ENCODE data around the gene CYP4F22. TPM values are rescaled to one million over a fixed set of nuclear protein-coding genes. Genes with fewer than 3 reads are reported as not detected.

Gene CYP4F22
- total and polyA plus RNA-seq, 9 of the 15 experiments (the other 6 are each of a cell fraction or from before 2014, with no cell fraction given), result not detected

DNA sequence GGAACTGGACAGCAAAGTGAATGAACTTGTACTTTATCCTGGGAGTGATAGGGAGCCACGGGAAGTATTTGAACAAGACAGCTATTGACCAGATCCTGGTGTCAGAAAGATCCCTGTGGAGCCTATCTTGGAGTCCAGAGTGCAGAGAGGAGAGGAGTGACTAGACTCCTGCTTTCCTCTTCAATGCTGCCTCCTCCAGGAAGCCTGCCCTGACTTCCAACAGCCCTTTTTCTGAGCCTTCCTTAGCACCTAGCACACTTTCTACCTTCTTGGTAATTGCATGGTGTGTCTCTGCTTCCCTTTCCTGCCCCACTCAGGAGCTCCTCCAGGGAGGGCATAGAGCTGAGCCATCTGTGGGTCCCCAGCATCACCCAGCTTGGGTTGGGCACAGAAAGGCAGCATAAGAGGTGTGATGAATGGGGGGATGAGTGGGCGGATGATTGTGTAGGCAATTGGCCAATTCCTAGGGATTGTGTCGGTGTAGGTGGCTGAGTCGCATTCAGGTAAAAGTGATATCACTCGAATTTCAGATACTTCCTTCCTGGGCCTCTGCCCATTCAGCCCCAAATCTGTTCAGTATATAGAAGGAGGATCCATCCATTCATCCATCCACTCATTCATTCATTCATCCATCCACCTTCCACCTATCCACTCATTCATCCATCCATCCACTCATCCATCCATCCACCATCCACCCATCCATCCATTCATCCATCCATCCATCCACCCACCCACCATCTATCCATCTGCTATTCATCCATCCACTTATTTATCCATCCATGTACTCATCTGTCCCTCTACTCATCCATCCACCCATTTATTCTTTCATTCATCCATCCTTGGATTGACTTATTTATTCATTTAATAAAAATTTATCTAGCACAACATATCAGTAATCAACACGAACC, 26.9 kb downstream of the CYP4F22 start:
- Histone ChIP-seq H3K9me1 (ENCODE audit: control insufficient read depth, insufficient read depth, low read length) (no peaks in the 10 kb centered on the region), H3K9me3 (replicated peaks; ENCODE audit: control insufficient read depth, insufficient read depth, low read depth, low read length) (no peaks in the 10 kb centered on the region), H3K4me3 (no peak overlapping the region), H3K27me3 (ENCODE audit: control insufficient read depth in 2 of 2, insufficient read depth in 2 of 2, low read length in 2 of 2) (no peaks in the 10 kb centered on the region), H3K9ac (ENCODE audit: insufficient read depth in 1 of 2, low read depth in 2 of 2, low read length in 2 of 2) (no peak overlapping the region), H3K4me2 (ENCODE audit: insufficient read depth, low read length) (no peak overlapping the region), H3K79me2 (ENCODE audit: control insufficient read depth, insufficient read depth, low read length) (no peaks in the 10 kb centered on the region), H4K20me1 (replicated peaks; ENCODE audit: control insufficient read depth, insufficient read depth, low read length) (no peaks in the 10 kb centered on the region), H2AFZ (ENCODE audit: low read depth, low read length) (no peak overlapping the region), H3K36me3 (ENCODE audit: control insufficient read depth, insufficient read depth, low read length) (no peaks in the 10 kb centered on the region), H3K27ac (ENCODE audit: extremely low read depth, low read depth, low read length) (no peak overlapping the region), H3K4me1 (replicated peaks in 1 of 2; ENCODE audit: control insufficient read depth in 2 of 2, insufficient read depth in 2 of 2, low read length in 2 of 2) (no peaks in the 10 kb centered on the region)
- in situ Hi-C loops (cut with MboI), result no loop called here
- ChIA-PET POLR2A (interaction anchor here (0.9 kb wide), 1 partner anchor 8 kb away, joined by 3 read pairs; no protein-coding TSS in a partner anchor), CTCF (ENCODE audit: low intra/inter-chr PET ratio) (no interaction called here)
- WGBS (ENCODE audit: insufficient coverage, low coverage, missing lambda C conversion rate), result 0% methylated on average over 6 of the region's 6 CpGs
- BruUV-seq (replicated peaks), result no TSS peak
- FAIRE-seq (no peak), DNase-seq (ENCODE audit: extremely low read depth in 1 of 4, low spot score in 3 of 4) (no peak), ATAC-seq (no peak)
- intact Hi-C loops (cut with micrococcal nuclease), result no loop called here
- no peak for TF ChIP-seq XRCC4 (IDR thresholded peaks at IDR 0.05; ENCODE audit: extremely low read depth, insufficient read depth, insufficient read length)
- TF ChIP-seq ZBTB2 (IDR thresholded peaks at IDR 0.05), result no peak
- TF ChIP-seq ZNF79 (CRISPR knock-in tag; IDR thresholded peaks at IDR 0.05; ENCODE audit: low read depth), result no peak
- peak; percentile 60 for TF ChIP-seq ZNF239 (CRISPR knock-in tag; IDR thresholded peaks at IDR 0.05)
- TF ChIP-seq AFF4 (CRISPR knock-in tag; IDR thresholded peaks at IDR 0.05), result no peak
- no peak for TF ChIP-seq ZNF551 (CRISPR knock-in tag; IDR thresholded peaks at IDR 0.05)
- TF ChIP-seq, protein P1, sequence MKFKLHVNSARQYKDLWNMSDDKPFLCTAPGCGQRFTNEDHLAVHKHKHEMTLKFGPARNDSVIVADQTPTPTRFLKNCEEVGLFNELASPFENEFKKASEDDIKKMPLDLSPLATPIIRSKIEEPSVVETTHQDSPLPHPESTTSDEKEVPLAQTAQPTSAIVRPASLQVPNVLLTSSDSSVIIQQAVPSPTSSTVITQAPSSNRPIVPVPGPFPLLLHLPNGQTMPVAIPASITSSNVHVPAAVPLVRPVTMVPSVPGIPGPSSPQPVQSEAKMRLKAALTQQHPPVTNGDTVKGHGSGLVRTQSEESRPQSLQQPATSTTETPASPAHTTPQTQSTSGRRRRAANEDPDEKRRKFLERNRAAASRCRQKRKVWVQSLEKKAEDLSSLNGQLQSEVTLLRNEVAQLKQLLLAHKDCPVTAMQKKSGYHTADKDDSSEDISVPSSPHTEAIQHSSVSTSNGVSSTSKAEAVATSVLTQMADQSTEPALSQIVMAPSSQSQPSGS (CRISPR knock-in tag; IDR thresholded peaks at IDR 0.05), result no peak
- TF ChIP-seq MTA2 (IDR thresholded peaks at IDR 0.05; ENCODE audit: low read depth), result no peak
- no peak for TF ChIP-seq TSHZ1 (CRISPR knock-in tag; IDR thresholded peaks at IDR 0.05)
- TF ChIP-seq NR3C1 (CRISPR knock-in tag; IDR thresholded peaks at IDR 0.05), result no peak
- peak; percentile 52 for TF ChIP-seq RBM25 (IDR thresholded peaks at IDR 0.05; ENCODE audit: low read depth, low read length, severe bottlenecking)

Measured in K562 (cell line).